ENCODE measurements around the gene MYPOP.

DNA sequence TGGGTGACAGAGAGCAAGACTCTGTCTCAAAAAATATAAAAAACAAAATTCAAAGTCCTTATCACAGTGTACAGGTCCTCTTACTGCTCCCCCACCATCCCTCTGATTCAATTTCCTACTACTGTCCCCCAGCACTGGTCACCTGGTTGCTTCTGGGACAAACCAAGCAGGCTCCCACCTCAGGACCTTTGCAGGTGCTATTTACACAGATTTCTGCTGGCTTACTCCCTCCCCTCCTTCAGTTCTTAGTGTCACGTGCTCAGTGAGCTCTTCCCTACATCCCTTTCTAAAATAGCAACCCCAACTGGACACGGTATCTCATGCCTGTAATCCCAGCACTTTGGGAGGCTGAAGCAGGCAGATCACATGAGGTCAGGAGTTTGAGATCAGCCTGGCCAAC lies 22.4 kb downstream of the MYPOP start:
- TF ChIP-seq, protein P1, sequence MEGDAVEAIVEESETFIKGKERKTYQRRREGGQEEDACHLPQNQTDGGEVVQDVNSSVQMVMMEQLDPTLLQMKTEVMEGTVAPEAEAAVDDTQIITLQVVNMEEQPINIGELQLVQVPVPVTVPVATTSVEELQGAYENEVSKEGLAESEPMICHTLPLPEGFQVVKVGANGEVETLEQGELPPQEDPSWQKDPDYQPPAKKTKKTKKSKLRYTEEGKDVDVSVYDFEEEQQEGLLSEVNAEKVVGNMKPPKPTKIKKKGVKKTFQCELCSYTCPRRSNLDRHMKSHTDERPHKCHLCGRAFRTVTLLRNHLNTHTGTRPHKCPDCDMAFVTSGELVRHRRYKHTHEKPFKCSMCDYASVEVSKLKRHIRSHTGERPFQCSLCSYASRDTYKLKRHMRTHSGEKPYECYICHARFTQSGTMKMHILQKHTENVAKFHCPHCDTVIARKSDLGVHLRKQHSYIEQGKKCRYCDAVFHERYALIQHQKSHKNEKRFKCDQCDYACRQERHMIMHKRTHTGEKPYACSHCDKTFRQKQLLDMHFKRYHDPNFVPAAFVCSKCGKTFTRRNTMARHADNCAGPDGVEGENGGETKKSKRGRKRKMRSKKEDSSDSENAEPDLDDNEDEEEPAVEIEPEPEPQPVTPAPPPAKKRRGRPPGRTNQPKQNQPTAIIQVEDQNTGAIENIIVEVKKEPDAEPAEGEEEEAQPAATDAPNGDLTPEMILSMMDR (IDR thresholded peaks at IDR 0.05): no peak
- TF ChIP-seq POLR2A (IDR thresholded peaks at IDR 0.05): no peak

All from heart left ventricle (tissue), 13 donors.